Measurements from ENCODE around the gene PRIMPOL.

- TF ChIP-seq, protein P1, sequence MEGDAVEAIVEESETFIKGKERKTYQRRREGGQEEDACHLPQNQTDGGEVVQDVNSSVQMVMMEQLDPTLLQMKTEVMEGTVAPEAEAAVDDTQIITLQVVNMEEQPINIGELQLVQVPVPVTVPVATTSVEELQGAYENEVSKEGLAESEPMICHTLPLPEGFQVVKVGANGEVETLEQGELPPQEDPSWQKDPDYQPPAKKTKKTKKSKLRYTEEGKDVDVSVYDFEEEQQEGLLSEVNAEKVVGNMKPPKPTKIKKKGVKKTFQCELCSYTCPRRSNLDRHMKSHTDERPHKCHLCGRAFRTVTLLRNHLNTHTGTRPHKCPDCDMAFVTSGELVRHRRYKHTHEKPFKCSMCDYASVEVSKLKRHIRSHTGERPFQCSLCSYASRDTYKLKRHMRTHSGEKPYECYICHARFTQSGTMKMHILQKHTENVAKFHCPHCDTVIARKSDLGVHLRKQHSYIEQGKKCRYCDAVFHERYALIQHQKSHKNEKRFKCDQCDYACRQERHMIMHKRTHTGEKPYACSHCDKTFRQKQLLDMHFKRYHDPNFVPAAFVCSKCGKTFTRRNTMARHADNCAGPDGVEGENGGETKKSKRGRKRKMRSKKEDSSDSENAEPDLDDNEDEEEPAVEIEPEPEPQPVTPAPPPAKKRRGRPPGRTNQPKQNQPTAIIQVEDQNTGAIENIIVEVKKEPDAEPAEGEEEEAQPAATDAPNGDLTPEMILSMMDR (IDR thresholded peaks at IDR 0.05): no peak
- TF ChIP-seq POLR2AphosphoS5 (IDR thresholded peaks at IDR 0.05) (no peak), EP300 (IDR thresholded peaks at IDR 0.05) (no peak), POLR2A (IDR thresholded peaks at IDR 0.05; ENCODE audit: low read depth) (no peak)
These were observed 17.1 kb downstream of the PRIMPOL start for GRCh38 chr4:184666670-184667069.

Measured in esophagus muscularis mucosa (tissue), 4 donors.